ENCODE results near the gene ERI3. TPM values are rescaled to one million over a fixed set of nuclear protein-coding genes. Genes with fewer than 3 reads are reported as not detected.

ERI3 gene
- total RNA-seq, 2 donors from 2014 or later: 71.9 to 92.1 TPM

DNA sequence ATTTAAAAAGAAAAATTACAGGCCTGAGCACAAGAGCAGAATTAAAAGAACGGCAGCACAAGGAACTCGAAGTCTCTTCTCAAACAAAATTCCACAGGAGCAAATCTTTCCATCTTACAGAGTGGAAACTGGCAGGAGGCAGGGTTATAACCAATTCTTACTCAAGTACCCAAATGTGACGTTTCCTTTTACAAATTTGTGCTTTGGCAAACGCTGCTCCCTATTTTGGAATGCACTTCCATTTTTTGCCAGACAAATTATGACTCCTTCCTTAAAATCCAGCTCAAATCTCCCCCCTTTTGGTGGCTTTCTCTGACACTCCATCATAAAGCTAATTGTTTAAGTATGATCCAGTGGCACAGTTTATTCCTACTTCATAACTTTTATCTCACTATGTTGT, 7.8 kb downstream of the ERI3 start:
- Histone ChIP-seq H3K4me1 (ENCODE audit: control insufficient read depth, insufficient read depth, low read length) (peaks cover 5% of the 10 kb centered on the region), H3K4me3 (ENCODE audit: low read length) (no peak overlapping the region), H3K9me3 (ENCODE audit: control insufficient read depth, low read length) (no peaks in the 10 kb centered on the region), H3K36me3 (ENCODE audit: control insufficient read depth, insufficient read depth, low read length) (peaks cover 7% of the 10 kb centered on the region), H3K9ac (ENCODE audit: extremely low read depth, low read length, poor library complexity, severe bottlenecking) (no peak overlapping the region), H3K27me3 (ENCODE audit: control insufficient read depth, insufficient read depth, low read length, poor library complexity, severe bottlenecking) (no peaks in the 10 kb centered on the region), H3K27ac (ENCODE audit: low read depth, low read length) (no peak overlapping the region)
- WGBS, 2 experiments (ENCODE audit: insufficient coverage in 1 of 2, insufficient read length in 1 of 2): 89 to 90% methylated on average over 4 of the region's 4 CpGs
- no peaks in the 10 kb centered on the region for H3K27me3 Mint-ChIP-seq (ENCODE audit: insufficient read depth)
- H3K9me3 Mint-ChIP-seq: no peaks in the 10 kb centered on the region
- no peak overlapping the region for H3K4me3 Mint-ChIP-seq
- DNase-seq: no peak
- TF ChIP-seq, protein P1, sequence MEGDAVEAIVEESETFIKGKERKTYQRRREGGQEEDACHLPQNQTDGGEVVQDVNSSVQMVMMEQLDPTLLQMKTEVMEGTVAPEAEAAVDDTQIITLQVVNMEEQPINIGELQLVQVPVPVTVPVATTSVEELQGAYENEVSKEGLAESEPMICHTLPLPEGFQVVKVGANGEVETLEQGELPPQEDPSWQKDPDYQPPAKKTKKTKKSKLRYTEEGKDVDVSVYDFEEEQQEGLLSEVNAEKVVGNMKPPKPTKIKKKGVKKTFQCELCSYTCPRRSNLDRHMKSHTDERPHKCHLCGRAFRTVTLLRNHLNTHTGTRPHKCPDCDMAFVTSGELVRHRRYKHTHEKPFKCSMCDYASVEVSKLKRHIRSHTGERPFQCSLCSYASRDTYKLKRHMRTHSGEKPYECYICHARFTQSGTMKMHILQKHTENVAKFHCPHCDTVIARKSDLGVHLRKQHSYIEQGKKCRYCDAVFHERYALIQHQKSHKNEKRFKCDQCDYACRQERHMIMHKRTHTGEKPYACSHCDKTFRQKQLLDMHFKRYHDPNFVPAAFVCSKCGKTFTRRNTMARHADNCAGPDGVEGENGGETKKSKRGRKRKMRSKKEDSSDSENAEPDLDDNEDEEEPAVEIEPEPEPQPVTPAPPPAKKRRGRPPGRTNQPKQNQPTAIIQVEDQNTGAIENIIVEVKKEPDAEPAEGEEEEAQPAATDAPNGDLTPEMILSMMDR (conservative IDR thresholded peaks at IDR 0.05): no peak
- no peak overlapping the region for H3K27ac Mint-ChIP-seq
- H3K4me1 Mint-ChIP-seq: peaks cover 30% of the 10 kb centered on the region
- H3K36me3 Mint-ChIP-seq (ENCODE audit: low read depth): peaks cover 14% of the 10 kb centered on the region

DNA sequence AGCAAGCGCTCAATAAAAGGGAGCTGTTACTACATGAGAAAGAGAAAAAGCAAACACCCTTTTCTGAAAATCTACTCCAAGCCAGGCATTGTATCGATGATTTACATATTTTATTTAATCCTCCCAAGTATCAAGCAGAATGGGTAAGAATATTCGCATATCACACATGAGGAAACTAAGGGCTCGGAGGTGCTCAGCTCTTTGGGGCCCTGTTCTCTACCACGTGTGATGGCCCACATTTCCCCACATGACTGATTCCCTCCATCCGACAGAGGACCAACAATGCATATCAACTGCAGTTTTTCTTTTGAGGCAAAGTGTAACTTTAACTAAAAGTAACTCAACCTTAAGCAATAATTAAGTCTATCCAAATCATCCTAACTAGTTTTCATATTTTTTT, 8.2 kb downstream of the ERI3 start:
- TF ChIP-seq, protein P1 (conservative IDR thresholded peaks at IDR 0.05): no peak
- Mint-ChIP-seq H3K9me3 (no peaks in the 10 kb centered on the region), H3K4me3 (no peak overlapping the region), H3K27ac (no peak overlapping the region), H3K27me3 (ENCODE audit: insufficient read depth) (no peaks in the 10 kb centered on the region), H3K4me1 (peaks cover 31% of the 10 kb centered on the region), H3K36me3 (ENCODE audit: low read depth) (peaks cover 18% of the 10 kb centered on the region)
- no peaks in the 10 kb centered on the region for H3K9me3 ChIP-seq (ENCODE audit: control insufficient read depth, low read length)
- H3K27ac ChIP-seq (ENCODE audit: low read depth, low read length): no peak overlapping the region
- peaks cover 11% of the 10 kb centered on the region for H3K36me3 ChIP-seq (ENCODE audit: control insufficient read depth, insufficient read depth, low read length)
- no peaks in the 10 kb centered on the region for H3K27me3 ChIP-seq (ENCODE audit: control insufficient read depth, insufficient read depth, low read length, poor library complexity, severe bottlenecking)
- H3K9ac ChIP-seq (ENCODE audit: extremely low read depth, low read length, poor library complexity, severe bottlenecking): no peak overlapping the region
- DNase-seq: no peak
- H3K4me1 ChIP-seq (ENCODE audit: control insufficient read depth, insufficient read depth, low read length): peaks cover 3% of the 10 kb centered on the region
- H3K4me3 ChIP-seq (ENCODE audit: low read length): no peak overlapping the region
- WGBS, 2 experiments (ENCODE audit: insufficient coverage in 1 of 2, insufficient read length in 1 of 2): 61 to 88% methylated on average over 3 to 6 of the region's 6 CpGs

DNA sequence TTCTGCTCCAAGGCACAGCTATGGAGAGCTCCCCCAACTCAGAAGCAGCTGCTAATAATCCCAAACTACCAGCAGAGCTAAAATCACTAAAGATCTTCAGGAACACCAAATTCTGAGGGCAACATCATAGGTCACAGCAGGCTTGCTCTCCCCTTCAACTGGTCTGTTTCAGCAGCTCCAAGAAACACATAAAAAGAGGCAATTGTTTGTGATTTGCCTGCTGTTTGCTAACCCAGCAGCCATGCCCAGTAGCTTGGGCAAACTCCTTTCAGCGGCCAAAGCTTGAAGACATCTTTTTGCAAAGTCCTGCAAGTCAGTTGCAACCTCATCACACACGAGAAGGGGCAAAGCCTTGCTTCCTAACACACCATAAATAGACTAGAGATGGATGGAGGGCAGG, 8.9 kb downstream of the ERI3 start:
- Mint-ChIP-seq H3K9me3 (no peaks in the 10 kb centered on the region), H3K4me3 (no peak overlapping the region), H3K36me3 (ENCODE audit: low read depth) (peaks cover 17% of the 10 kb centered on the region), H3K4me1 (peaks cover 26% of the 10 kb centered on the region), H3K27me3 (ENCODE audit: insufficient read depth) (no peaks in the 10 kb centered on the region), H3K27ac (no peak overlapping the region)
- H3K36me3 ChIP-seq (ENCODE audit: control insufficient read depth, insufficient read depth, low read length): peaks cover 11% of the 10 kb centered on the region
- H3K27me3 ChIP-seq (ENCODE audit: control insufficient read depth, insufficient read depth, low read length, poor library complexity, severe bottlenecking): no peaks in the 10 kb centered on the region
- H3K9me3 ChIP-seq (ENCODE audit: control insufficient read depth, low read length): no peaks in the 10 kb centered on the region
- H3K9ac ChIP-seq (ENCODE audit: extremely low read depth, low read length, poor library complexity, severe bottlenecking): no peak overlapping the region
- DNase-seq: no peak
- TF ChIP-seq, protein P1 (conservative IDR thresholded peaks at IDR 0.05): no peak
- 80 to 98% methylated on average over 1 to 2 of the region's 2 CpGs for WGBS, 2 experiments (ENCODE audit: insufficient coverage in 1 of 2, insufficient read length in 1 of 2)
- no peak overlapping the region for H3K4me3 ChIP-seq (ENCODE audit: low read length)
- H3K27ac ChIP-seq (ENCODE audit: low read depth, low read length): no peak overlapping the region
- H3K4me1 ChIP-seq (ENCODE audit: control insufficient read depth, insufficient read depth, low read length): no peaks in the 10 kb centered on the region

Measured in endodermal cell (in vitro differentiated cells).